Fibroblast of lung (primary cell): ENCODE measurements around the gene AQR.

ENCODE experiments used
- CTCF ChIP-seq, 2 donors: IDR thresholded peaks in 1 of 2; conservative IDR thresholded peaks in 1 of 2; 1 replicate in 1 of 2; 2 replicates in 1 of 2; pipeline ENCODE4 v1.5.1; 2011 to 2012; ENCODE audit warnings: low read length in 2 of 2, control low read depth in 1 of 2, inconsistent platforms in 1 of 2, low read depth in 1 of 2, mild to moderate bottlenecking in 1 of 2
- EZH2 ChIP-seq: IDR thresholded peaks from 2 replicates; pipeline ENCODE4 v1.5.1; 2012; ENCODE audit warnings: low read length, control low read depth, mild to moderate bottlenecking; ENCODE audit errors: missing control alignments

DNA sequence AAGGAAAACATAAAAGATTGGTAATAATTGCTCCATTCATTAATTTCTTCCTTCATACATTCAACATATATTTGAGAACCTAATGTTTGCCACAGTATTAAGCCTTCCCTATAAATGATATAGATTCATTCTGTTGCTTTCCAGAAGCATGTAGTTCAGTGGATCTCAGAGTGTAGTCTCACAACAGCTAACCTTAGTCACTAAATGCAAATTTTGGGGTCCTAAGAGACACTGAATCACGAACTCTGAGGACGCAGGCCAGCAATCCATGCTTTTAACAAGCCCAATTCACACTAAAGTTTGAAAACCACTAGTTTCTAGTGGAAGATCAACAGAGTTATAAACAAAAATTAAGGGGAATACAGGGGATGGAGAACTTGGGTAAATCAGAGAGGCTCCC is 7.2 kb upstream of the AQR start:
- TF ChIP-seq CTCF (conservative IDR thresholded peaks at IDR 0.05 in 1 of 2, IDR thresholded peaks at IDR 0.05 in 1 of 2; ENCODE audit: low read depth in 1 of 2, low read length in 2 of 2) (no peak), EZH2 (no peak)
